HG03442 (cell line): ENCODE measurements around the gene CES2.

Experiments
- ATAC-seq: cut with Tn5 transposase; IDR thresholded peaks from one replicate; pipeline ENCODE4 v1.9.1; 2021; ENCODE audit warnings: mild to moderate bottlenecking, moderate library complexity; ENCODE audit not compliant: unreplicated experiment

CES2 gene

GRCh38 chr16:66902648-66903543 lies 32.4 kb upstream of the CES2 start:
- no peak for ATAC-seq

- no peak for ATAC-seq
Measured at GRCh38 chr16:66903544-66904427, 31.5 kb upstream of the CES2 start.

GRCh38 chr16:66904428-66904845 lies 30.9 kb upstream of the CES2 start:
- no peak for ATAC-seq

GRCh38 chr16:66904846-66905632 lies 30.3 kb upstream of the CES2 start:
- no peak for ATAC-seq

- ATAC-seq, result no peak
Measured at GRCh38 chr16:66905633-66906539, 29.4 kb upstream of the CES2 start.

GRCh38 chr16:66906916-66907836 lies 28.1 kb upstream of the CES2 start:
- no peak for ATAC-seq

- ATAC-seq, result no peak
Measured at GRCh38 chr16:66908116-66908515, 27.2 kb upstream of the CES2 start.

GRCh38 chr16:66908762-66909559 lies 26.4 kb upstream of the CES2 start:
- no peak for ATAC-seq

- no peak for ATAC-seq
Measured at GRCh38 chr16:66910175-66910940, 25.0 kb upstream of the CES2 start.

GRCh38 chr16:66911112-66911511 lies 24.2 kb upstream of the CES2 start:
- ATAC-seq, result no peak

GRCh38 chr16:66911801-66912200 lies 23.5 kb upstream of the CES2 start:
- ATAC-seq, result no peak

GRCh38 chr16:66913081-66913480 lies 22.2 kb upstream of the CES2 start:
- ATAC-seq, result no peak

- no peak for ATAC-seq
Measured at GRCh38 chr16:66913711-66914110, 21.6 kb upstream of the CES2 start.

- no peak for ATAC-seq
Measured at GRCh38 chr16:66914541-66914940, 20.8 kb upstream of the CES2 start.

GRCh38 chr16:66915041-66915440 lies 20.3 kb upstream of the CES2 start:
- no peak for ATAC-seq

- ATAC-seq, result no peak
Measured at GRCh38 chr16:66916518-66916917, 18.8 kb upstream of the CES2 start.

GRCh38 chr16:66917741-66918140 lies 17.6 kb upstream of the CES2 start:
- no peak for ATAC-seq
